ENCODE results near the gene RAPSN.

The RAPSN gene

DNA sequence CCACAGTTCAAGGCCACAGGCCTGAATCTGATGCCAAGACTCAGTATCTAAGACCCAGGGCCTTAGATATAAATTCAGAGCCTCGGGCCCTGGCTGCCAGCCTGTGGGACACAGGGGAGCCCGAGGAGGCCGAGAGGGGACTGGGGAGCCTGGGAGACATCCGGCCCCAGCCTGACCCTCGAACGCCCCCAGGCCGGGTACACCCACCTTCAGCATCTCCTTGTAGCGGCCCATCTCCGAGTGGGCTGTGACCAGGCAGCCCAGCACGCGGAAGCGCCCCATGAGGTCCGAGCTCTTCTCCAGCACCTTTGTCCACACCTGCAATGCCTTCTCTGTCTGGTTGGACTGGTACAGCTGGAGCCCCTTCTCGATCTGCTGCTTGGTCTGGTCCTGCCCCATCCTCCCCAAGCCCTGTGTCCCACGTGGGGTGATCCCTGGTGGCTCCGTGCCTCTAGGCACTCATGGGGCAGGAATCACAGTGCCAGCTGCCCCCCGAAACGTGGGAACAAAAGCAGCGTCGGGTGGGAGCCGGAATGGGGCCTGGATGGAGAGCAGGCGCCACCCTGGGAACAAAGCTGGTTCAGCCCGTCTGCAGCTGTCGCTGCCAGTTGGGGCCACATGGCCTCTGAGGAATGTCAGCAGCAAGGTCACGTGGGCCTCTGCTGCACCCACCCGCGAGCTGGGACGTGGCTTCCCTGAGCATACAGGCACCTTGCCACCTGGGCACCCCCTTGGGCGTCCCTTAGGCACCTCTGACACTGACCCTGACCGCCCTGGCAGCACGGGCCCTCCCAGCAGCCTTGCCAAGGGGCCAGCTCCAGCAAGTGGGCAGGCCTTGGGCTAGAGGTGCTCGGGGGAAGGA, at the start of gene RAPSN:
Gene RAPSN (minus strand): TSS at position 571 of the 862 bp plus-strand sequence. CDS start 172 bp downstream, at position 399.
- TF ChIP-seq, protein P1, sequence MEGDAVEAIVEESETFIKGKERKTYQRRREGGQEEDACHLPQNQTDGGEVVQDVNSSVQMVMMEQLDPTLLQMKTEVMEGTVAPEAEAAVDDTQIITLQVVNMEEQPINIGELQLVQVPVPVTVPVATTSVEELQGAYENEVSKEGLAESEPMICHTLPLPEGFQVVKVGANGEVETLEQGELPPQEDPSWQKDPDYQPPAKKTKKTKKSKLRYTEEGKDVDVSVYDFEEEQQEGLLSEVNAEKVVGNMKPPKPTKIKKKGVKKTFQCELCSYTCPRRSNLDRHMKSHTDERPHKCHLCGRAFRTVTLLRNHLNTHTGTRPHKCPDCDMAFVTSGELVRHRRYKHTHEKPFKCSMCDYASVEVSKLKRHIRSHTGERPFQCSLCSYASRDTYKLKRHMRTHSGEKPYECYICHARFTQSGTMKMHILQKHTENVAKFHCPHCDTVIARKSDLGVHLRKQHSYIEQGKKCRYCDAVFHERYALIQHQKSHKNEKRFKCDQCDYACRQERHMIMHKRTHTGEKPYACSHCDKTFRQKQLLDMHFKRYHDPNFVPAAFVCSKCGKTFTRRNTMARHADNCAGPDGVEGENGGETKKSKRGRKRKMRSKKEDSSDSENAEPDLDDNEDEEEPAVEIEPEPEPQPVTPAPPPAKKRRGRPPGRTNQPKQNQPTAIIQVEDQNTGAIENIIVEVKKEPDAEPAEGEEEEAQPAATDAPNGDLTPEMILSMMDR (conservative IDR thresholded peaks at IDR 0.05) = no peak
- no peak within 1 kb of the TSS for H3K27ac ChIP-seq

DNA sequence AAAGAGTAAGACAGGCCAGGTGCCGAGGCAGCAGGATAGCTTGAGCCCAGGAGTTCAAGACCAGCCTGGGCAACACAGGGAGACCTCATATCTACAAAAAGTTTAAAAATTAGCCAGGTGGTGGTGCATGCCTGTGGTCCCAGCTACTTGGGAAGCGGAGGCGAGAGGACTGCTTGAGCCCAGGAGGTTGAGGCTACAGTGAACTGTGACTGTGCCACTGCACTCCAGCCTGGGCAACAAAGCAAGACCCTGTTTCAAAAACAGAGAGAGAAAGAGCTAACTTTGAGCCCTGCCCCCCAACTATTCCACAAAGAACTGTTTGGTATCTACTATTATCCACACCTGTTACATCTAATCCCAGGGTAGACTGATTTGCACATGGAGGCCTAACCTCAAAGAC, 49.2 kb upstream of the RAPSN start:
- TF ChIP-seq, protein P1 (conservative IDR thresholded peaks at IDR 0.05) = no peak

DNA sequence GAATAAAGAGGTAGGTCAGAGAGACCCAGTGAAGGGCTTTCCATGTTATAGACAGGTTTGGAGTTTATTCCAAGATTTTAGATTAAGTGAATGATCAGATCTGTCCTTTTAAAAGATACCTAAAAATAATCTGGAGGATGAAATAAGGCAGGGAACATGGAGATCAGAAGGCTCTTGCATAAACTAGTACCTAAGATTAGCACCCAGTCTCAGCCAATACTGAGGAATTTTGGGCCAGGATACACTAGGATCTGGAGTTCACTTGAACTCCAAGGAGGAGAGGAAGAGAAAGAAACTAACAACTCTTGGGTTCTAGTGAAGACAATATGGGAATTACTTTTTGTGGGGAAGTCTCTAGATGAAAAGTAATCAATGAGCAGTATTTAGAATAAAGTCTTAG, 47.9 kb upstream of the RAPSN start:
- TF ChIP-seq, protein P1 (conservative IDR thresholded peaks at IDR 0.05) = no peak
- no peak overlapping the region for H3K27ac ChIP-seq

More for the DNA sequence above, 49.2 kb upstream of the RAPSN start:
- H3K27ac ChIP-seq = no peak overlapping the region; the same call in 1 of the 2 replicates

DNA sequence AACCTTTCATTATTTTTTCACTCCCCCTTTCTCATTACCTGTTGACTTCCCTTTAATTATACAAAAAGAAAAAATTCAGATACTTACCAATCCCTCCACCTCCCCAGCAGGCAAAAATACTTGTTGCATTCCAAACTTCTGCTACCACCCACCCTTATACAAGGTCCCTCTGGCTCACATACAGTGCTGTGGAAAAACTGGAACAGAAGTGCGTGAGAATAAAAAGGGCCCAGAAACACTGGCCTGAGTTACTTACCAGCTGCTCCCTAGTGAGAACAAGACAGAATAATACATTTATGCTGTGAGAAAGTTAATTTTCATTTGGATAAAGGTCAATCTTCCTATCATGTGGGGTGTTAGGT, 46.9 kb upstream of the RAPSN start:
- no peak overlapping the region for H3K27ac ChIP-seq
- TF ChIP-seq, protein P1 (conservative IDR thresholded peaks at IDR 0.05) = no peak

- H3K27ac ChIP-seq = no peak overlapping the region
Measured at GRCh38 chr11:47495011-47495855, 46.3 kb upstream of the RAPSN start.

DNA sequence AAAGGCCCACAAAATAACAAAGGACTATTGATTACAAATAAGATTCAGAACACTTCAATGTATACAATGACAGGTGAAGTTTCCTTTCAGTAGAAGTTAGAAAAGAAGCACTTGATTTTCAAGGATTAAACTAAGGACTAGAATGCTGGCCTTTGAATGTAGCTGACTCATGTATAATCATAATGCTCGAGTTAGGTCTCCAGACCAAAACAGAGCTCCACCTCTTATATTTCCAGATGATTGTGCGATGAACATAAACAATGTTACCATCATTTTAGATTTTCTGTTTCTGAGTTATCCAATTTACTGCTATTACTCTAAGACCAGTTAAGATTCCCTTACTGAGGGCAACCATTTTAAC, 40.4 kb upstream of the RAPSN start:
- H3K27ac ChIP-seq = no peak overlapping the region
- TF ChIP-seq, protein P1 (conservative IDR thresholded peaks at IDR 0.05) = no peak

More at GRCh38 chr11:47495011-47495855, 46.3 kb upstream of the RAPSN start:
- TF ChIP-seq, protein P1 (conservative IDR thresholded peaks at IDR 0.05) = no peak

Data from VCaP (cell line).